GM12892 (cell line): ENCODE data around the gene ADISSP.

Source experiments
- POLR2AphosphoS5 ChIP-seq: IDR thresholded peaks from 2 replicates; pipeline ENCODE4 v1.6.1; 2011; ENCODE audit warnings: low read depth, low read length, control low read depth
- TAF1 ChIP-seq: IDR thresholded peaks from 2 replicates; pipeline ENCODE4 v1.6.1; 2011; ENCODE audit warnings: low read depth, mild to moderate bottlenecking, control low read depth, low read length, borderline replicate concordance

DNA sequence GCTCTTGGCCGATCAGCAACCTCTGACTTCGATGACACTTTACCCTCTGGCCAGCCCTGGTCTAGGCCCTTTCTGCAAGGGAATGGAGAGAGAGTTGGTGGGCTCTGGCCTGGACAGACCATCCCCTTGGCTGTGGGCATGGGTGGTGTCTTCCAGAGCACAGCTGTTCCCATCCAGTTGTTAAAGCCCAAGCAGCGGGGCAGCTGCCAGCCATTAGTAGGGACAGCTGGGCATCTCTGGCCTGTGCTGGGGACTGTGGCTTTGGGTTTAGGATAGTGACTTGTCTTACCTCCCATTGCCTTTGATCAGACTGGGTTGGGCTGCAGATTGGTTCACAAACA lies 31.3 kb upstream of the ADISSP start:
- no peak for TF ChIP-seq POLR2AphosphoS5
- no peak for TF ChIP-seq TAF1
